ENCODE data around the gene DSEL.

GRCh38 chr18:67477522-67477921, 39.0 kb downstream of the DSEL start:
- TF ChIP-seq POLR2AphosphoS5 (IDR thresholded peaks at IDR 0.05; ENCODE audit: low read depth, low read length), result no peak
- TF ChIP-seq TAF1 (IDR thresholded peaks at IDR 0.05; ENCODE audit: borderline replicate concordance, low read depth, low read length), result no peak

Measured in GM12892 (cell line).